HTERT RPE-1 (cell line): ENCODE results near the gene C1orf159.

Experiments
- in situ Hi-C: fragments of 300-500 bp; cut with MboI; formaldehyde crosslinking; loops from 4 replicates; pipeline ENCODE4 v1.14.3; 2020; ENCODE audit warnings: low sequenced_read_pairs

Gene C1orf159

GRCh38 chr1:1043411-1043810 lies 72.5 kb downstream of the C1orf159 start:
- in situ Hi-C loops: no loop called here

- in situ Hi-C loops: no loop called here
Observed at GRCh38 chr1:1042835-1043234, 73.1 kb downstream of the C1orf159 start.

- in situ Hi-C loops: no loop called here
Observed at GRCh38 chr1:1041873-1042272, 74.0 kb downstream of the C1orf159 start.

DNA sequence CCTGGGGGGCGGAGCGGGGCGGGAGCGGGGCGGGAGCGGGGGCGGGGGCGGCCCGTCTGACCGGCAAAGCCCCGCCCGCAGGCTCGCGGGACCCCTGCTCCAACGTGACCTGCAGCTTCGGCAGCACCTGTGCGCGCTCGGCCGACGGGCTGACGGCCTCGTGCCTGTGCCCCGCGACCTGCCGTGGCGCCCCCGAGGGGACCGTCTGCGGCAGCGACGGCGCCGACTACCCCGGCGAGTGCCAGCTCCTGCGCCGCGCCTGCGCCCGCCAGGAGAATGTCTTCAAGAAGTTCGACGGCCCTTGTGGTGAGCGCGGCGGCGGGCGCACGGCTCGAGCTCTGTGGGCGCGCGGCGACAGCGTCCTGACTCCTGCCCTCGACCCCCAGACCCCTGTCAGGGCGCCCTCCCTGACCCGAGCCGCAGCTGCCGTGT lies 74.8 kb downstream of the C1orf159 start:
- in situ Hi-C loops: no loop called here

GRCh38 chr1:1040004-1040991 lies 75.6 kb downstream of the C1orf159 start:
- in situ Hi-C loops: no loop called here

DNA sequence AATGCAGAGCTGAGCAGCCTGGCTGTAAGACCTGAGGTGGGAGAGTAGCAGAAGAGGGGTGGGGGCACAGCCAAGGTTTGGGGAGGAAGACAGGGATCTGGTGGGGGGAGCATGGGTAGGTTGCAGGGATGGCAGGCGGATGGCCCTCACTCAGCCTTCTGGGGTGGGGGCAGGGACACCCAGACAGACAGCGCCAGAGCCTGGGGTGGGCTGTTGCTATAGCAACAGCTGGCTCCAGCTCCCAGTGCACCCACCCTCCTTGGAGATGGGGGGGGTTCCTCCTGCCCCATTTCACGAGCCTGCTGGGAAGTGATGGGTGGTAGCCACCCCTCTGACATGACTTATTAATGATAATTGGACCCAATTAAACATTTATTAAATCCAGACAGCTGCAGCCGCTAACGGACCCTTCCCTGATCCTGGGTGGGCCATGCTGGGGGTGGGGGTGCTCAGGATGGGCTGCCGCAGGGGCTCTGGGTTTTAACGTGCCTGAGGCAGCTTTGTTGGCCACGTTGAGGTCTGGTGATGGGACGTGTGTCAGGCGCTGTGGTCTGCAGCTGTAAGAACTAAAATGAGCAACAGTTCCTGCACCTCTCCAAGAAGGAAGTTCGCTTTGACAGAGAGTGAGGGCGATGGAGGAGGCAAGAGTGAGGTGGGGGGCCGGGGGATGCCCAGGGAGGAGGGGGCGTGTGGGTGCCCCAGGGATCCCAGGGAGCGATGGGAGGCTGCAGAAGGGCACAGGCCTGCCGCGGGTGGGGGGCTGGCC lies 76.6 kb downstream of the C1orf159 start:
- in situ Hi-C loops: no loop called here

- in situ Hi-C loops: no loop called here
Observed at GRCh38 chr1:1038694-1039093, 77.2 kb downstream of the C1orf159 start.

GRCh38 chr1:1037366-1038327 lies 78.2 kb downstream of the C1orf159 start:
- in situ Hi-C loops: no loop called here

DNA sequence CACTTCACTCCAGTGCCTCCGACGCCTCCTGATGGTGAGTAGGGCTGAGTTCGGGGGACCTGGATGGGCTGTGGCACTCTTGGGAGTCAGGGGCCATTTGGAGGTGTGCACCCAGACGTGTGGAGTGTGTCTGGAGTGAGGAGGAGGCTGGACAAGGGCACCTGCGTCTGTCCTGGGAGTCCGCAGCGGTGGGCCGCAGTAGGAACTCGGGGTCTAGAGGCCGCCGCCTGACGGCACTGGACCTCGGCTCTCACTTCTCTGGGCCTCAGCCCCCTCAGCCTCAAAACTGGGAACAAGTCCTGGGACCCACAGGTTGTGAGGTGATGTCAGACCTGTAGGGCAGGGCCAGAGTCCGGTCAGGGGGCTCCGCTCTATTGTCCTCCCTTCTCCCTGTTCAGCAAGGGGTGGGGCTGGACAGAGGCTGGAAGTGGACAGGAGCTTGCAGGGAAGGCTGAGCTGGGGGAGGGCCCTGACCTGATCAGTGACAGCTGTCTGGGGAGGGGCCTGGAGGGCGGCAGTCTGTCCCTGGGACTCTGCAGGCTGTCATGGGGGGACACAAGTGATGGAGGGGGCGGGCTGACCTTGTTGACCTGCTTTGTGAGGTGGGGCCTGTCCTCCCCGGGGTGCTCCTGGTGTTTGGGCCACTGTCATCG lies 80.5 kb downstream of the C1orf159 start:
- in situ Hi-C loops: no loop called here

GRCh38 chr1:1034439-1034781 lies 81.5 kb downstream of the C1orf159 start:
- in situ Hi-C loops: no loop called here

GRCh38 chr1:1033731-1034438 lies 82.0 kb downstream of the C1orf159 start:
- in situ Hi-C loops: no loop called here

DNA sequence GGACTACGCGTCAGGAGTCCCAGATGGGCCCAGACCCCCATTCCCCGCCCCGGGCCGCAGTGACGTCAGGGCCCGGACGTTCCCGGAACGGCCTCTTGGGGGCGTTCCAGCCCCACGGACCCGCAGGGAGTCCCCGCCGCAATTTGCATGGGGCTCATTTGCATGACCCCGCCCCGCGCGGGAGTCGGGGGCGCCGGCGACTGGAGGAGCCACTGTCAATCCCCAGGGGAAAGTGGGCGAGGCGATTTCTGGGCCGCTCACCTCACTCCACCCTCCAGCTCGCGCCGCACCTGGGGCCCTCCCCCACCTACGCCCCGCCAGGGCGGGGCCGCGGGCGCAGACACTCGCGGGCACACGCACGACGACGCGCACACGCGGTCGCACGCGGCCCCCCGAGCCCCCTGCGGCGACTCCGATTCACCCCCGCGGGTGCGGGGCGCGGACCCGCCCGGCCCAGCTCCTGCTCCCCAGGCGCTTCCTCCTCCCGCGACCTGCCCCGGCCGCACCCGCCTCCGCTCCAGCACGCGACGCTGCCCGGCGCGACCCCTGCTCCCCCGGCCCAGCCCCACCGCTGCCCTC lies 82.8 kb downstream of the C1orf159 start:
- in situ Hi-C loops: no loop called here

DNA sequence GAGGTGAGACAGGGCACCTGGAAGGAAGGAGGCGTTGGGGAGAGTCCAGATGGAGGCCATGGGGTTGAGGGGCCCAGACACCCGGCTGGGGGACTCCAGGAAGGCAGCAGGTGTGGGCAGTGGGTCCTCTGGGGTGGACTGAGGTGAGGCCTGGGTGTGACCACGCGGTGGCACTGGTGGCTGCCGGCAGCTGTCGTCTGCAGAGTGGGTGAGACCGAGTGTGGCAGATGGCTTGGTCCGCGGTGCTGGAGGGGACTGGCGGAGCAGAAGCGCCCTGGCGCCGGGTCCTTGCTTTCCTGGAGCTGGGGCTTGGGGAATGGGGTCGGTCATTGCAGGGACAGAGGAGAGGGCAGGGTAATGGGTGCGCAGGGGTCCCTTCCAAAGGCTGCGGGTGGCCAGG lies 83.5 kb downstream of the C1orf159 start:
- in situ Hi-C loops: no loop called here
